ENCODE results near the gene COL23A1. TPM values are rescaled to one million over a fixed set of nuclear protein-coding genes. Genes with fewer than 3 reads are reported as not detected.

The COL23A1 gene
- total and polyA plus RNA-seq, 2 of the 8 experiments (the other 6 are each of a cell fraction or from before 2014, with no cell fraction given): 3.1 to 4.7 TPM

DNA sequence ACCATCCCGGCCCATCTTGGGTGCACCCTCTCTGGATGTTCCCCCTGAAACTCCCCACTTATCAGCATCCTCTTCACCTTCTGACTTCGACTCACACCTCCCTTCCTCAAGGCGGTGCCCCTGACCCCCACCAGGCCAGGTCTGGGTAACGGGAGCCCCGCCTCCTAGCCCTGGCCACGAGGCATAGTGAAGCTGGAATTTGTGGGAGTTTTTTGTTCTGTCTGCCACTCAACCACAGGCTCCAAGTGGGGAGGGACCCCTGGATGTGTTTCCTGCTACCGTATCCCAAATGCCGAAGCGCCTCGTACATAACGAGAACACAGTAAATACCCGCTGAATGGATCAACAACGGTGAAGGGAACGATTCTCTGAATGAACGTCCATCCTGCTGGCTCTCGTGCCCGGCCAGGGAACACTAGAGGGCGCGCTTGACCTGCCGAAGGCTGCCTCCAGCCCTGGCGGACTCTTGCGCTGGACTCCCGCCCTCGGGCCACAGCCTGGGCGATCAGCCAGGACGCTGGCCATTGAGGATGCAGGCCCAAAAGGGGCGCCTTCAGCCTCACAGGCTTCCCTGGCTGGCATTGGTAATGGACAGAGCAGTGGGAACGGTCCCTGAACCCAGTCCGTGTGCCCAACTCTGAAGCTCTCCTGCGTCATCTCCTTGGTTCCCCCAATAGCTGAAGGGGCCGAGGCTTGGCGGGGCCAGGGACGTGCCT lies 310.3 kb downstream of the COL23A1 start:
- no peak overlapping the region for H2AK5ac ChIP-seq (ENCODE audit: low read depth, low read length)
- H4K91ac ChIP-seq (replicated peaks; ENCODE audit: insufficient read length, low read length): no peak overlapping the region
- H4K8ac ChIP-seq (ENCODE audit: extremely low read depth, insufficient read depth, low read length): peak overlapping the region; percentile 53; the same call in 1 of the 2 replicates
- peak overlapping the region in 1 of 4 experiments; percentile 35; a peak in 1 of 8 replicates for H3K4me3 ChIP-seq (ENCODE audit: extremely low read depth in 1 of 4, insufficient read depth in 2 of 4, low read depth in 3 of 4, low read length in 4 of 4)
- ChIA-PET CTCF (ENCODE audit: partially characterized antibody) (interaction anchor here (0.5 to 10.0 kb wide), 53 partner anchors 8 to 844 kb away, joined by 3 to 131 read pairs (median 4); partner anchors contain the start of gene COL23A1), POLR2A (ENCODE audit: partially characterized antibody) (interaction anchor here (0.9 kb wide), 1 partner anchor 310 kb away, joined by 3 read pairs; the partner anchor contains the start of gene COL23A1)
- no peaks in the 10 kb centered on the region for H3K79me2 ChIP-seq (ENCODE audit: control insufficient read depth in 1 of 2, insufficient read depth in 2 of 2, low read length in 2 of 2)
- no peak overlapping the region for H2BK5ac ChIP-seq (ENCODE audit: low read depth, low read length)
- no peaks in the 10 kb centered on the region for H3K36me3 ChIP-seq (ENCODE audit: control insufficient read depth in 2 of 4, insufficient read depth in 4 of 4, low read length in 3 of 4)
- H2BK15ac ChIP-seq (ENCODE audit: low read length): 0 out of 2 replicates have a peak overlapping the region, but pooled peaks have one; percentile 61
- H3K4ac ChIP-seq (replicated peaks; ENCODE audit: insufficient read length, low read depth, low read length): no peak overlapping the region
- no peaks in the 10 kb centered on the region for H3K79me1 ChIP-seq (ENCODE audit: low read depth, low read length)
- peak; percentile 36 to 98 for DNase-seq (ENCODE audit: low read depth in 1 of 2, low spot score in 2 of 2)
- no peak overlapping the region for H2BK120ac ChIP-seq (replicated peaks; ENCODE audit: low read depth, low read length)
- H3K56ac ChIP-seq (replicated peaks; ENCODE audit: insufficient read length, low read depth, low read length): no peak overlapping the region
- no peaks in the 10 kb centered on the region for H3K23me2 ChIP-seq (ENCODE audit: low read depth, low read length)
- H3K18ac ChIP-seq (ENCODE audit: extremely low read depth, low read length): no peak overlapping the region
- peaks cover 0 to 4% (median 2%) of the 10 kb centered on the region in 4 experiments; a peak in 2 of 7 replicates for H3K4me1 ChIP-seq (replicated peaks in 1 of 4; ENCODE audit: control insufficient read depth in 3 of 4, insufficient read depth in 4 of 4, low read length in 3 of 4)
- no peak overlapping the region for H2BK20ac ChIP-seq (ENCODE audit: low read length)
- H3K27ac ChIP-seq (ENCODE audit: low read depth, low read length): no peak overlapping the region
- H4K20me1 ChIP-seq (replicated peaks in 1 of 2; ENCODE audit: control insufficient read depth in 1 of 2, insufficient read depth in 2 of 2, low read length in 2 of 2): no peaks in the 10 kb centered on the region
- peak overlapping the region; percentile 72; the same call in 1 of the 2 replicates for H2AFZ ChIP-seq (ENCODE audit: low read length)
- H4K5ac ChIP-seq (ENCODE audit: insufficient read length, low read depth, low read length): no peak overlapping the region
- H3K9me3 ChIP-seq (ENCODE audit: insufficient read depth in 2 of 2, low read depth in 1 of 2, low read length in 1 of 2): peaks cover 0 to 4% of the 10 kb centered on the region in 2 experiments; a peak in 1 of 4 replicates
- H3K9ac ChIP-seq (replicated peaks in 1 of 4; ENCODE audit: extremely low read depth in 1 of 4, low read depth in 3 of 4, low read length in 3 of 4): no peak overlapping the region
- H3K14ac ChIP-seq (ENCODE audit: insufficient read length): no peak overlapping the region
- no peak overlapping the region; the same call in 1 of the 2 replicates for H2BK12ac ChIP-seq (ENCODE audit: low read depth, low read length)
- H3K4me2 ChIP-seq (ENCODE audit: insufficient read depth in 1 of 2, low read depth in 2 of 2, low read length in 2 of 2): peak overlapping the region in 1 of 2 experiments; percentile 51; a peak in 2 of 4 replicates
- H3K27me3 ChIP-seq (replicated peaks in 1 of 4; ENCODE audit: control insufficient read depth in 3 of 4, extremely low read depth in 1 of 4, insufficient read depth in 3 of 4, low read length in 3 of 4): peaks cover 0 to 10% (median 2%) of the 10 kb centered on the region in 4 experiments; a peak in 4 of 7 replicates
- 36% methylated on average over 33 of the region's 33 CpGs; no CpG with 5 or more reads in 1 of the 2 experiments for WGBS, 2 experiments (ENCODE audit: extremely low coverage in 1 of 2, insufficient coverage in 1 of 2, insufficient read length in 1 of 2, insufficient replicate concordance in 2 of 2, low coverage in 1 of 2, low lambda C conversion rate in 2 of 2, missing lambda C conversion rate in 1 of 2)
- no peak overlapping the region for H3K23ac ChIP-seq (ENCODE audit: insufficient read length)
- FAIRE-seq: peak; percentile 88
- TF ChIP-seq MAX (IDR thresholded peaks at IDR 0.05) (peak; percentile 51; the same call in 1 of the 2 replicates), KDM4A (IDR thresholded peaks at IDR 0.05; ENCODE audit: low read depth, low read length, severe bottlenecking) (no peak), GTF2F1 (IDR thresholded peaks at IDR 0.05; ENCODE audit: borderline replicate concordance, low read depth, low read length) (no peak), E2F6 (IDR thresholded peaks at IDR 0.05) (peak; percentile 60; the same call in 1 of the 2 replicates), CTCF (IDR thresholded peaks at IDR 0.05; ENCODE audit: control extremely low read depth in 1 of 3, insufficient read depth in 1 of 3, low read depth in 1 of 3, low read length in 3 of 3) (peak in 2 of 3 experiments; percentile 95 to 99; a peak in 3 of 4 replicates), YY1 (IDR thresholded peaks at IDR 0.05; ENCODE audit: low read depth, low read length) (peak; percentile 56; the same call in 1 of the 2 replicates), GABPA (IDR thresholded peaks at IDR 0.05; ENCODE audit: borderline replicate concordance, insufficient read depth, low read length) (peak; percentile 70)

All from H1 (cell line).